GM23338 (cell line): ENCODE measurements around the gene MYH10.

Experiments
- CTCF ChIP-seq, 2 experiments: fragments of 200-600 bp in 1 of 2; sonication (generic) in 1 of 2; conservative IDR thresholded peaks; 2 replicates each; pipeline versions ENCODE4 v1.5.1 to v1.6.1; 2016 to 2017; ENCODE audit warnings: antibody characterized with exemption in 2 of 2, low read depth in 2 of 2, mild to moderate bottlenecking in 2 of 2, moderate library complexity in 1 of 2
- POLR2AphosphoS5 ChIP-seq: IDR thresholded peaks from 2 replicates; pipeline ENCODE4 v1.6.1; 2016; ENCODE audit warnings: antibody characterized with exemption, low read depth
- REST ChIP-seq: IDR thresholded peaks from one replicate; pipeline ENCODE4 v1.6.1; 2018; ENCODE audit warnings: antibody characterized with exemption; ENCODE audit not compliant: unreplicated experiment

- no peak for TF ChIP-seq CTCF (conservative IDR thresholded peaks at IDR 0.05; ENCODE audit: low read depth in 2 of 2)
- no peak for TF ChIP-seq POLR2AphosphoS5
- no peak for TF ChIP-seq REST
Observed at GRCh38 chr17:8476741-8477140, 153.8 kb downstream of the MYH10 start.
